HK-2 (cell line): ENCODE measurements around the gene C1QL2.

Experiments used
- DNase-seq: peaks from one replicate; pipeline ENCODE4 v3.0.0-alpha.2; 2018; ENCODE audit not compliant: unreplicated experiment

The C1QL2 gene

DNA sequence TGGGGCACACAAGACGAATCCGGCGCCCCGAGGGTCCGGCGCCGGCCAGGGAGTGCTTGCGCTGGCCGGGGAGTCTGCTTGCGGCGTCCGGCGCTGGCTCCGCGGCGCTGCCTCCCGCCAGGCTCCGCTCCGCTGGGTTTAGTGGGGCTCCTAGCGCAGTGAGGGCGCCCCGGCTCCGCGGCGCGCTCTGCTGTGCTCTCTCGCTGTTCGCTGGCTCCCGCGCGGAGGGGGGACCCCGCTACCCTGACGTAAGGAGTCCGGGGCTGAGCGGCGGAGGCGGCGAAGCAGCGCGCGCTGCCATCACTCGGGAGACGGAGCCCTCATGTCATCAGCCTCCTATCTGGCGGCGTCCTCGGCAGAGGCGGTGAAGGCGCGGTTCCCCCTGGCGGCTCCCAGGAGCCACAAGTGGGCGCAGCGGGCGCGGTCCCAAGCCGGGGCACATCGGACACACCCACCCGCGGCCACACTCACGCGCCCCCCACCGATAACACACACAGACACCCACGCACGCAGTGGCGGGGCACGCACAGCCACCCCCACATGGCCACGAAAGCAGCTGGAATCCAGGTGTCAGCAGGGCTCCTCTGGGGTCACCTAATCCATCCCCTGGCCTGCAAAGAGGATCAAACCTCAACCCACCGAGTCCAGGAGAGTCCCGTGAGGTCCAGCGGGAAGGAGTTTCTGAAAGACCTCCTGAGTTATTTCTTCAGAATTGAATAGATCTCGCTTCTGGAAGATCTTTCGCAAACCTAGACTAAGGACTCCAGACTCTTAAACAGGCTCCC is at the start of gene C1QL2:
TSS of gene C1QL2 (minus strand) at position 189 of the 785 bp plus-strand sequence. CDS start 482 bp downstream, outside the sequence.
- no peak for DNase-seq

DNA sequence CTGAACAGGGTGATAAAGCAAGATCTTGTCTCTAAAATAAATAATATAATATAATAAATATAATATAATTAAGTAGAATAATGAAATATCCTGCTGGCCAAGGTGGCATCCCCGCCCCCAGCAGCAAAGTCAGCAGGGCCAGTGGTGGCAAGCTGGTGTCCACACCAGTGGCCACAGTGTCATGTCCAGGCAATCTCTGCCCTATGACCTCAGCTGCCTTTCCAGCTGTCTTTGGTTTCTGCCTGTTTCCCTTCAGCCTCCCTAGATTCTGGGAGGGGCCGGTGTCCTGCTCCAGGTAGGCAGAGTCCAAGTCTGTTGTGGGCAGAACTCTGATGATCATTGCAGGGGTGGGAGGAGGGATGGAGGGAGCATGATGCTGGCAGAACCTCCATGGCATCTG is 48.9 kb upstream of the C1QL2 start:
- DNase-seq, result no peak

DNA sequence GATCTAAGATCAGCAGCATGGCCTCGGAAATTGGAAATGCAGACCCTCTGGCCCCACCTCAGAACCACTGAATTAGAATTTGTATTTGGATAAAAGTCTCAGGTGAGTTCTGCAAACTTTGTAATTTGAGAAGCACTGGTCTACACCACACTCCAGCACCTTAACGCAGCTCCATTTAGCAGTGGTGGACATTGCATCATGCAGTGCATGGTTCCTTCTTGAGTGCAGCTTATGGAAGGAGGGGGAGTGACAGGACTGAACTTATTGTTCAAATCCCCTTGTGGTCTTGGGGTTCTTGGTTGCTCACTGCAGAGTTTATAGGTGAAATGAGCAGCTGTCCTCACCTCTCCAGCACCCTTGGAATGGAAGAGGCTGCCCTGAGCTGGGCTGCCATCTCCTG is 47.6 kb upstream of the C1QL2 start:
- no peak for DNase-seq

DNA sequence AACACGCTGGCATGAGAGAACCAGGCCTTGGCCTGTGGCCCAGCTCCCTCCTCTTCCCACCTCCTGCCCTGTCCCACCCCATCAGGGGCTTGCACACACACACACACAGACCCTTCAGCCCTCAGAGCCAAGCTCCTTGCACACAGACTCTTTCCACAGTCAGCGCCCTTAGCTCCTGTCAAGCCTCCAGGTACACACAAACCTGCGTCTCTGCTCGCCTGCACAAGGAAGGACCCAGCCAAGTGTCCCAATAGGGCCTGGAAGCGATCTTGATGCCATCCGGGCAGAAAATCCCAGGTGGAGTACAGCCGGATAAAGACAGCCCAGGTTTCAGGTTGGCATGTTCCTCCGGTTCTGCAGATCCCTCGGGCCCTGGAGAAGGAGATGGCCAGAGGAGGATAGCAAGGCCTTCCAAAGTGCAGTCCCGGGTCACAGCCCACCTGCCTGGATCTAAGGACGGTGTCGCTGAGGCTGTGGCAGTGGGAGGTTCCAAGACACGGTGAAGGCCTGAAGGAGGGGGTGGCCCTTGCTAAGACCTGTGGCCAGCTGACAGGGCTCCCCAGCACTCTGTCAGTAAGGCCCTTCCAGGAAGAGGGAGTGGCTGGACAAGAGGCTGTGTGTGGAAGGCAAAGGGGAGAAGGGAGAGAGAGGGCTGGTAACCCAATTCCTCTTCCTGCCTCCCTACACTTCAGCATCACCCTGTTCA is 46.6 kb upstream of the C1QL2 start:
- no peak for DNase-seq

DNA sequence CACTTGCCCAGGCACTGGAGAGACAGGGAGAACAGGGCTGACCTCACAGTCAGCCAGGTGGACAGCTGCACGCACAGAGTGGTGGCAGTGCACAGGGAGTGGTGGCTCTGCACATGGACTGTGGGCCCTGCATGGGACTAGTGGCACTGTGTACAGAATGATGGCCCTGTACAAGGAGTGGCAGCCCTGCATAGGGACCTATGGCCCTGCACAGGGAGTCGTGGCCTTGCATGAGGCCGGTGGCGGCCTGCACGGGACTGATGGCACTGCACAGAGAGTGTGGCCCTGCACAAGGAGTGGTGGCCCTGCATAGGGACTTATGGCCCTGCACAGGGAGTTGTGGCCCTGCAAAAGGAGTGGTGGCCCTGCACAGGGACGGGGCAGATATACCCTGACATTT is 46.0 kb upstream of the C1QL2 start:
- DNase-seq, result no peak

GRCh38 chr2:119202610-119203310 is 44.2 kb upstream of the C1QL2 start:
- DNase-seq, result no peak

DNA sequence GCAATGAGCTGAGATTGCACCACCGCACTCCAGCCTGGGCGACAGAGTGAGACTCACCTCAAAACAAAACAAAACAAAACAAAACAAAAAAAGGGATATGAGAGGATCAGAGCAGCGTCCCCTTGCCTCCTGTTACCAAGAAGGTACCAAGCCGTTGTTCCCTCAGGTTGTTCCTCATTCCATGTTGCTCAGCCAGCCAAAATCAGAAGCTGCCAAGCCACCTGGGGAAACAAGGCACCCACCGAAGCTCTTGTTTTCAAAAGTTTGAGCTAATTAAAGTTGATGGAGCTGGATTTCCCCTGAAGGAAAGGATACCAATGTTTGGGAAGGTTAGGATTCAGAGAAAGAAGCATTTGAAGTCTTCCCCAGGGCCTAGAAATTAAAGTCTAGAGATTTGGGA is 43.3 kb upstream of the C1QL2 start:
- DNase-seq, result no peak

GRCh38 chr2:119198240-119198840 is 39.8 kb upstream of the C1QL2 start:
- no peak for DNase-seq

DNA sequence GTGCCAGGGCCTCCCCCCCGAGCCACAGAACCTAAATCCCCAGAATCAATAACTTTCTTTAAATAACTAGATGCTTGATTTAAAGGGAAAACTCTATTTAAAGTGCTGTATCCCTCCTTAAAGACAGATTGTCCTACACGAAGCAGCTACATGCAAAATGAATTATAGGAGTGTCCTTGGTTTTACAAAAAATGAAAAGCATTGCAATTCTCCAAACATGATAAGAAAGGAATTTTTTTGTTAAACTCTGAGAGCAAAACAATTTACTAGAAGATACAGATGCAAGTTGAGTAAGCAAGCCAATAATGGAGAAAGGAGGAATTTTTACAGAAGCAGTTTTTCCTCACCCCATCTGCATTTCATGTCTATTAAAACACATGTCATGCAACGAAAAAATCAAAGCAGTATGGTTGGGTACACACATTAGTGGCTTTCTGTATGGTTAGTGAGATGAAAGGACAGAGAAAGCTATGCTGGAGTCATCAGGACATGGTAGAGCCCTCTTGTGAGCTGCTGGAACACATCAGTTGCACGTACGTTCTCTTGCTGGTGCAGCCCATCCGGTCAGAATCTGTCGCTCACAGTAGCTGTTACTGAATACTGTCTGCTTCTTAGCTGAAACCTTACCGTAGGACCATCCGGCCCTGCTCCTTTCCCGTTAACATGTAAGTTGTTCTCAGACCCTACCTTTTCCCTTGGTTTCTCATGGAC is 39.1 kb upstream of the C1QL2 start:
- no peak for DNase-seq

DNA sequence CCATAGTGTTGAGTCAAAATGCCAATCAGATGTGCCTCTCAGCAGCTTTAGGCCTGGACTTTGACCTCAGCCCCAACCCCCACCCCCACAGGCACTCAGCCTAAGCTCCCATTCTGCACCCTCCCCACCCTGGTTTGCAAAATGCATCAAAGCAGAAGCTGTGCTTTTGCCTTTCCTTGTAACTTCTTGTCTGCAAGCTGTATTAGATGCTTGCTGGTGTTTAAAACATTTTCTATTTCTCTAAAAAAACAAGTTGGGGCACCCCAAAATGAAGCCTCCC is 38.5 kb upstream of the C1QL2 start:
- DNase-seq, result no peak

GRCh38 chr2:119196301-119197125 is 38.0 kb upstream of the C1QL2 start:
- no peak for DNase-seq

- no peak for DNase-seq
Measured at GRCh38 chr2:119195887-119196286, 37.3 kb upstream of the C1QL2 start.

DNA sequence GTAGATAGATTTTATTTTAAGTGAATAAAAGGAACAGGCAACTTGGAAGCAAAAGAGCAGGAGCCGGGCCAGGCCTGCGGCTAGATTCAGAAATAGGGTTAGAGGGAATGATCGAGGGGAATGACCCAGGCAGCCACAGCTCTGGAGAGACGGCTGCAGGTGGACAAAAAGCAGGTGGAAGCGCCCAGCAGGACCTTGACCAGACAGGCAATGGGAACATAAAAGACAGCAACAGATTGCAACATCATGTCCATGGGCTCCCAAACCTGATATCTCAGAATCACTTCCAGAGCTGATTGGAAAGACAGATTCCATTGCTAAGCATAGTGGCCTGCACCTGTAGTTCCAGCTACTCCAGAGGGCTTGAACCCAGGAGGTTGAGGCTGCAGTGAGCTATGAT is 36.5 kb upstream of the C1QL2 start:
- no peak for DNase-seq

DNA sequence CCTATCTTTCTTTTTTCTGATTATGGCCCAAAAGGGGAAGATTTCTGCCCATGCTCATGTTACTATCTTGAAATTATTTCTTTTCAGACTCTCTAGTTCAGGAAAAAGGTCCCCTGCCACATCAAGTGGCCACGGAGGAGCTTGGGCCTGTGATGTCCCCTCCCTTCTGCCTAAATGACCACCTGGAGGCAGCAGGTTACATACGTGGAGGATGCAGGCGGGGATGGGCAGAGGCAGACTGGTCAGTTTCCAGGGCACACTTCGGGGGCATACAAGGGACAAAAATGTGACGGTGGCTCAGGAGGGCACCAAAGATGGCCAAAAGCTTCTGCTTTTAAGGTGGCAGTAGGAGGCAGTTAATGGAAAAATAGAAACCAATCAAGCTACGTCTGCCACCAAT is 34.3 kb upstream of the C1QL2 start:
- no peak for DNase-seq

GRCh38 chr2:119190321-119191111 is 32.0 kb upstream of the C1QL2 start:
- DNase-seq, result no peak

- no peak for DNase-seq
Measured at GRCh38 chr2:119184512-119184911, 26.0 kb upstream of the C1QL2 start.

DNA sequence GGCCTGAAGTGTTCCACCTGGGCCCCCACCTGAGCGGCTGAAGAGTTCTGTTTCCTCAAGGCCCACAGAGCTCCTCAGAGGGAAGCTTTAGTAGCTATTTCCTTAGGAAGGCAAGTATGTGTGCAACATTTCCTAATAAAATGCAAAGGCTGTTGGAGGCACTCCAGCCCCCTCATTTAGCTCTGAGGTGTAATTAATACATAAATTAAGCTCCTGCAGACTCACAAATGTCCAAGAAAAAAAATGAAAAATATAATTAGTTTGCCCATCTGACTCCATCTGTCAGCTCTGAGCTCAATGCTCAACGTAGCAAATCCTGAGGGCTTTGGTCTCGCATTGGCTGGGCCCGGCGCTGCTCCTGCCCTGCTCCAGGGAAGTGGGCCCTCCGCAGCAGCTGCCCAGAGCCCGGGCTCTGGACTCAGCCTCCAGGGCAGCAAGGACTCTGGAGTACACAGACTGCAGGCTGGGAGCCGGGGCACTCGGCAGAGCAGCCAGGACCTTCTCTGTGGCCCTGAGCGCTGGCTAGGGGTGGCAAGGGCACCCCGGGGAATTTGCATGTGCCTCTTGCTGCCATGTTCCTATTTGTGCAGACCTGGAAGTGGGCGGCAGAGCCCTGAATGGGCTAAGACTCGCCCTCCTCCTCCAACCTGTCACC is 23.4 kb upstream of the C1QL2 start:
- DNase-seq, result no peak

DNA sequence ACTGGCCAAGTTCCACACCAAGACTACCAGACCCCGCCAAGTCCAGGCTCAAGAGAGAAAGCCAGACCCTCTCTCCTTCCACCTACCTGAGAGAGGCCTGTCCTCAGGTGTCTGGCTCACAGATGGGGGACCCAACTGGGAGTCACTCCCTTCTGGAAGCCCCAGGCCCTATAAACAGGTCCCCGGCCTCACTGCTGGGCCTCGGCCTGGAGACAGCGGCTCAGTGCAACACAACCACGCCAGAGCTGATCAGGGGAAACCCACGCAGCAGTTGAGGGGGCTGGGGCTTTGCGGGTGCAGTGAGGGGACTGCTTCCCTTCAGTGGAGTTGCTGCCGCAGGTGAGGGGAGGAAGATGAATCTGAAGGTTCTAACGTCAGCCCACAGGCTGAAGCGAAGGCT is 22.8 kb upstream of the C1QL2 start:
- no peak for DNase-seq

GRCh38 chr2:119180892-119181291 is 22.3 kb upstream of the C1QL2 start:
- no peak for DNase-seq

DNA sequence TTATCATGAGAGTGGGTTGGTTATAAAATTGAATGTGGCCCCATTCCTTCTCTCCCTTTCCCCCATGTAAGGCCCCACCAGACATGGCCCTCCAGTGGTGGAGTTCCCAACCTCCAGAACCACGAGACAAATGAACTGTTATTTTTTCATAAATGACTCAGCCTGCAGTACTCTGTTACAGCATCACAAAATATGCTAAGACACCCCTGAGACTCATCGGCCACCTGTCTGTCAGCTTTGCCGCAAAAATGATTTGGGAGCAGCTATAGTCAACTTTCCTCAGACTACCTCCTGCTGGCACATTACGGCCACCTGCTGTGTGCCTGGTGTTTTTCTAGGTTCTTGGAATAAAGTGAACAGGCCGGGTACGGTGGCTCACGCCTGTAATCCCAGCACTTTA is 21.4 kb upstream of the C1QL2 start:
- DNase-seq, result no peak
